Endothelial cell of umbilical vein (primary cell): ENCODE data around the gene DYNC2LI1. TPM values are rescaled to one million over a fixed set of nuclear protein-coding genes. Genes with fewer than 3 reads are reported as not detected.

Experiments used
- BruUV-seq: library from RNA; stranded (reverse); fragments of 400-500 nt; replicated peaks from 2 replicates; lab custom pipeline; 2021; lab: Mats Ljungman, UMichigan
- CTCF ChIA-PET: fragments of 300-600, 350-600 bp; sonication (Branson Sonifier 250); formaldehyde crosslinking; loops from one replicate; lab custom pipeline; 2021; ENCODE audit warnings: antibody characterized with exemption, inconsistent platforms; lab: Charles Lee
- POLR2A ChIA-PET: fragments of 300-600, 350-600 bp; sonication (Branson Sonifier 250); formaldehyde crosslinking; loops from one replicate; lab custom pipeline; 2021; ENCODE audit warnings: antibody characterized with exemption, inconsistent platforms; lab: Charles Lee
- DNase-seq: peaks from one replicate; pipeline ENCODE4 v3.0.0-alpha.2; 2011; ENCODE audit warnings: low read depth, low spot score
- FAIRE-seq: peaks from 2 replicates; lab custom pipeline; 2011; peaks lifted over from hg19 to GRCh38; lab: Jason Lieb, UNC
- H2AFZ ChIP-seq: 2 replicates; pipeline ENCODE4 v1.6.0; 2012; ENCODE audit warnings: low read depth, low read length, control low read depth, inconsistent platforms
- H3K27ac ChIP-seq: 2 replicates; pipeline ENCODE4 v1.5.1; 2011; ENCODE audit warnings: low read depth, mild to moderate bottlenecking, control low read depth, low read length, moderate library complexity; ENCODE audit not compliant: insufficient read depth
- H3K27me3 ChIP-seq, 2 experiments: 2 replicates each; pipeline versions ENCODE4 v1.6.0 to v1.6.1; 2011; ENCODE audit warnings: low read length in 2 of 2, mixed read lengths in 1 of 2; ENCODE audit not compliant: control insufficient read depth in 2 of 2, insufficient read depth in 2 of 2
- H3K36me3 ChIP-seq, 2 experiments: 2 replicates in 1 of 2; 3 replicates in 1 of 2; pipeline ENCODE4 v1.5.1; 2011; ENCODE audit warnings: low read length in 2 of 2, mild to moderate bottlenecking in 1 of 2, moderate library complexity in 1 of 2; ENCODE audit not compliant: control insufficient read depth in 2 of 2, insufficient read depth in 2 of 2; ENCODE audit errors: extremely low read depth in 1 of 2
- H3K4me1 ChIP-seq: 3 replicates; pipeline ENCODE4 v1.5.1; 2011; ENCODE audit warnings: mild to moderate bottlenecking, low read length; ENCODE audit not compliant: control insufficient read depth, insufficient read depth; ENCODE audit errors: extremely low read depth
- H3K4me2 ChIP-seq: 2 replicates; pipeline ENCODE4 v1.6.1; 2011; ENCODE audit warnings: low read length, control low read depth, mixed read lengths; ENCODE audit not compliant: insufficient read depth
- H3K4me3 ChIP-seq, 3 experiments: fragments of 200-600 bp in 1 of 3; sonication (generic), shearing (Covaris generic) in 1 of 3; replicated peaks in 1 of 3; 2 replicates each; pipeline ENCODE4 v1.5.1; 2011 to 2016; ENCODE audit warnings: control low read depth in 3 of 3, low read length in 3 of 3, mild to moderate bottlenecking in 2 of 3, inconsistent platforms in 1 of 3, low read depth in 1 of 3, moderate library complexity in 1 of 3; ENCODE audit not compliant: insufficient read depth in 1 of 3
- H3K79me2 ChIP-seq: 2 replicates; pipeline ENCODE4 v1.6.0; 2012; ENCODE audit warnings: low read length, inconsistent platforms; ENCODE audit not compliant: control insufficient read depth, insufficient read depth
- H3K9ac ChIP-seq: replicated peaks from 2 replicates; pipeline ENCODE3; 2011; ENCODE audit warnings: low read length, control low read depth; ENCODE audit not compliant: insufficient read depth; ENCODE audit errors: extremely low read depth
- H3K9me1 ChIP-seq: replicated peaks from 3 replicates; pipeline ENCODE4 v1.6.0; 2011; ENCODE audit warnings: mild to moderate bottlenecking, low read length; ENCODE audit not compliant: control insufficient read depth, insufficient read depth; ENCODE audit errors: extremely low read depth
- H3K9me3 ChIP-seq: replicated peaks from 2 replicates; pipeline ENCODE4 v1.5.1; 2012; ENCODE audit warnings: low read length, inconsistent platforms; ENCODE audit not compliant: control insufficient read depth, insufficient read depth
- H4K20me1 ChIP-seq: replicated peaks from 2 replicates; pipeline ENCODE3; 2011; ENCODE audit warnings: mild to moderate bottlenecking, low read length; ENCODE audit not compliant: control insufficient read depth, insufficient read depth; ENCODE audit errors: extremely low read depth
- EZH2 ChIP-seq: IDR thresholded peaks from 2 replicates; pipeline ENCODE4 v1.6.1; 2012; ENCODE audit warnings: borderline replicate concordance, low read depth, mild to moderate bottlenecking, moderate library complexity, low read length, inconsistent platforms; ENCODE audit not compliant: severe bottlenecking
- FOS ChIP-seq: IDR thresholded peaks from 2 replicates; pipeline ENCODE4 v1.6.1; 2011; ENCODE audit warnings: mild to moderate bottlenecking, low read length, moderate library complexity, borderline replicate concordance; ENCODE audit not compliant: insufficient read depth
- GATA2 ChIP-seq: IDR thresholded peaks from 2 replicates; pipeline ENCODE4 v1.7.0; 2011; ENCODE audit warnings: low read depth, mild to moderate bottlenecking, moderate library complexity, mixed read lengths, low read length; ENCODE audit not compliant: insufficient read length, insufficient read depth
- JUN ChIP-seq: IDR thresholded peaks from 2 replicates; pipeline ENCODE4 v1.6.1; 2011; ENCODE audit warnings: borderline replicate concordance, low read depth; ENCODE audit not compliant: insufficient read length, insufficient read depth
- MYC ChIP-seq: IDR thresholded peaks from one replicate; pipeline ENCODE4 v1.6.1; 2011; ENCODE audit warnings: mild to moderate bottlenecking, low read depth, low read length
- POLR2A ChIP-seq: IDR thresholded peaks from 2 replicates; pipeline ENCODE4 v1.6.1; 2012; ENCODE audit warnings: low read depth, mild to moderate bottlenecking, control low read depth, low read length
- POLR2AphosphoS5 ChIP-seq: IDR thresholded peaks from 2 replicates; pipeline ENCODE4 v1.6.1; 2012; ENCODE audit warnings: low read depth, mild to moderate bottlenecking, control low read depth, low read length, moderate library complexity; ENCODE audit not compliant: insufficient read depth
- dilution Hi-C: fragments of 300-500 bp; cut with MboI; formaldehyde crosslinking; loops from one replicate; pipeline ENCODE4 v1.15.0; 2019; ENCODE audit warnings: low sequenced_read_pairs; ENCODE audit not compliant: extremely low pct_ligation_motif_present
- intact Hi-C: fragments of 100-400 bp; cut with micrococcal nuclease; formaldehyde crosslinking; loops from one replicate; pipeline ENCODE4 v1.10.0; 2022
- polyA plus RNA-seq, 4 experiments: library from polyadenylated mRNA; depleted of rRNA in 3 of 4; stranded (reverse) in 3 of 4; unstranded in 1 of 4; fragments of >200 nt; gene quantifications; 2 replicates each; pipeline versions ENCODE4 v1.2.1 to v1.2.3, GENCODE V29; 2011 to 2012; ENCODE audit warnings: missing spikeins in 1 of 4
- total RNA-seq: library from RNA; stranded (reverse); gene quantifications from 2 replicates; pipeline ENCODE4 v1.2.3, GENCODE V29; 2021
- TF ChIP-seq, protein P1 (sequence below), 2 donors: IDR thresholded peaks; 1 replicate in 1 of 2; 2 replicates in 1 of 2; pipeline ENCODE4 v1.5.1; 2011; ENCODE audit warnings: low read length in 2 of 2, mild to moderate bottlenecking in 2 of 2, moderate library complexity in 2 of 2, control low read depth in 1 of 2, inconsistent platforms in 1 of 2, low read depth in 1 of 2; ENCODE audit not compliant: insufficient read depth in 1 of 2; ENCODE audit errors: extremely low read depth in 1 of 2
- TF ChIP-seq, protein P2 (sequence below): IDR thresholded peaks from 2 replicates; pipeline ENCODE4 v1.6.1; 2011; ENCODE audit not compliant: insufficient read depth, insufficient read length

The DYNC2LI1 gene
- total and polyA plus RNA-seq, 2 donors (not counting 3 experiments of a cell fraction or from before 2014, with no cell fraction given): 4.2 to 8.7 TPM

DNA sequence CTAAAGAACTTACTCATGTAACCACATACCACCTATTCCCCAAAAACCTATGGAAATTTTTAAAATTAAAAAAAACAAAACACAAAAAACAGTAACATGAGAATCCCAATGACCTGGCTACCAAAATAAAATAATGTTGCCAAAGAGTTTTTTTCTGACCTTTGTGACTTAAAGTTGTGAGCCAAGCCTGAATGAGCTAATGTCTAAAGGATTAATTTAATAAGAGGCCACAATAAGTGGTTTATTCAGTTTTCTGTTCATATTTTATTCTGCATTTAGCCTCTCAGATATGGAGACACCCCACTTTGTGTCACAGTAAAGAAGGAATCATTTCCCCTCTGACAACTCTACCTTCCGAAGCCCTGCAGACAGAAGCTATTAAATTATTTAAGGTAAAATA is 42.6 kb upstream of the DYNC2LI1 start:
- no TSS peak for BruUV-seq

More for the DNA sequence above, 42.6 kb upstream of the DYNC2LI1 start:
- intact Hi-C loops: no loop called here
- Histone ChIP-seq H3K9me1 (no peaks in the 10 kb centered on the region), H3K79me2 (no peaks in the 10 kb centered on the region), H3K27ac (no peak overlapping the region), H3K36me3 (no peaks in the 10 kb centered on the region), H4K20me1 (no peaks in the 10 kb centered on the region), H3K9me3 (no peaks in the 10 kb centered on the region), H3K4me2 (no peak overlapping the region), H3K4me3 (no peak overlapping the region), H3K9ac (no peak overlapping the region), H3K4me1 (peaks cover 9% of the 10 kb centered on the region), H2AFZ (no peak overlapping the region), H3K27me3 (no peaks in the 10 kb centered on the region)
- dilution Hi-C loops: no loop called here
- FAIRE-seq: no peak
- POLR2A ChIA-PET: no interaction called here
- TF ChIP-seq MYC (no peak), GATA2 (no peak), FOS (no peak), EZH2 (no peak), POLR2AphosphoS5 (no peak), POLR2A (no peak), JUN (no peak)
- TF ChIP-seq, protein P1, sequence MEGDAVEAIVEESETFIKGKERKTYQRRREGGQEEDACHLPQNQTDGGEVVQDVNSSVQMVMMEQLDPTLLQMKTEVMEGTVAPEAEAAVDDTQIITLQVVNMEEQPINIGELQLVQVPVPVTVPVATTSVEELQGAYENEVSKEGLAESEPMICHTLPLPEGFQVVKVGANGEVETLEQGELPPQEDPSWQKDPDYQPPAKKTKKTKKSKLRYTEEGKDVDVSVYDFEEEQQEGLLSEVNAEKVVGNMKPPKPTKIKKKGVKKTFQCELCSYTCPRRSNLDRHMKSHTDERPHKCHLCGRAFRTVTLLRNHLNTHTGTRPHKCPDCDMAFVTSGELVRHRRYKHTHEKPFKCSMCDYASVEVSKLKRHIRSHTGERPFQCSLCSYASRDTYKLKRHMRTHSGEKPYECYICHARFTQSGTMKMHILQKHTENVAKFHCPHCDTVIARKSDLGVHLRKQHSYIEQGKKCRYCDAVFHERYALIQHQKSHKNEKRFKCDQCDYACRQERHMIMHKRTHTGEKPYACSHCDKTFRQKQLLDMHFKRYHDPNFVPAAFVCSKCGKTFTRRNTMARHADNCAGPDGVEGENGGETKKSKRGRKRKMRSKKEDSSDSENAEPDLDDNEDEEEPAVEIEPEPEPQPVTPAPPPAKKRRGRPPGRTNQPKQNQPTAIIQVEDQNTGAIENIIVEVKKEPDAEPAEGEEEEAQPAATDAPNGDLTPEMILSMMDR (IDR thresholded peaks at IDR 0.05; ENCODE audit: extremely low read depth in 1 of 2, insufficient read depth in 1 of 2, low read depth in 1 of 2, low read length in 2 of 2): no peak
- TF ChIP-seq, protein P2, sequence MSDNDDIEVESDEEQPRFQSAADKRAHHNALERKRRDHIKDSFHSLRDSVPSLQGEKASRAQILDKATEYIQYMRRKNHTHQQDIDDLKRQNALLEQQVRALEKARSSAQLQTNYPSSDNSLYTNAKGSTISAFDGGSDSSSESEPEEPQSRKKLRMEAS: no peak
- no peak for DNase-seq
- CTCF ChIA-PET: no interaction called here
